Immature natural killer cell (primary cell): ENCODE measurements around the gene HMX1. TPM values are rescaled to one million over a fixed set of nuclear protein-coding genes. Genes with fewer than 3 reads are reported as not detected.
A peak's percentile ranks its signal among the peaks of the same experiment; 100 is the strongest.

Source experiments
- DNase-seq, 3 donors: peaks; one replicate each; pipeline ENCODE4 v3.0.0; 2022; ENCODE audit warnings: mixed read lengths in 1 of 3
- H3K27ac Mint-ChIP-seq, 6 donors: one replicate each; pipeline ENCODE4 v1.8.0; 2020; ENCODE audit warnings: mixed read lengths in 6 of 6, mild to moderate bottlenecking in 5 of 6, inconsistent platforms in 4 of 6, moderate library complexity in 3 of 6
- H3K27me3 Mint-ChIP-seq, 3 donors: one replicate each; pipeline ENCODE4 v1.8.0; 2020 to 2021; ENCODE audit warnings: low read depth in 3 of 3, mild to moderate bottlenecking in 3 of 3, mixed read lengths in 3 of 3, moderate library complexity in 3 of 3, inconsistent platforms in 1 of 3
- H3K36me3 Mint-ChIP-seq, 3 donors: one replicate each; pipeline ENCODE4 v1.8.0; 2020; ENCODE audit warnings: mixed read lengths in 3 of 3, inconsistent platforms in 2 of 3, mild to moderate bottlenecking in 2 of 3
- H3K4me1 Mint-ChIP-seq, 2 donors: one replicate each; pipeline ENCODE4 v1.8.0; 2020; ENCODE audit warnings: inconsistent platforms in 2 of 2, mild to moderate bottlenecking in 2 of 2, mixed read lengths in 2 of 2, moderate library complexity in 1 of 2
- H3K4me3 Mint-ChIP-seq, 5 donors: one replicate each; pipeline ENCODE4 v1.8.0; 2020; ENCODE audit warnings: mild to moderate bottlenecking in 5 of 5, mixed read lengths in 5 of 5, inconsistent platforms in 3 of 5, moderate library complexity in 3 of 5
- H3K9me3 Mint-ChIP-seq, 6 donors: one replicate each; pipeline ENCODE4 v1.8.0; 2020; ENCODE audit warnings: mild to moderate bottlenecking in 6 of 6, mixed read lengths in 6 of 6, inconsistent platforms in 4 of 6, moderate library complexity in 3 of 6
- polyA plus RNA-seq, 3 donors: library from polyadenylated mRNA; unstranded; fragments of 300-500 nt; fragmentation: Illumina TruSeq; gene quantifications; one replicate each; pipeline ENCODE4 v1.2.3, GENCODE V29; 2021

Gene HMX1
- polyA plus RNA-seq, 3 donors from 2014 or later, result not detected

DNA sequence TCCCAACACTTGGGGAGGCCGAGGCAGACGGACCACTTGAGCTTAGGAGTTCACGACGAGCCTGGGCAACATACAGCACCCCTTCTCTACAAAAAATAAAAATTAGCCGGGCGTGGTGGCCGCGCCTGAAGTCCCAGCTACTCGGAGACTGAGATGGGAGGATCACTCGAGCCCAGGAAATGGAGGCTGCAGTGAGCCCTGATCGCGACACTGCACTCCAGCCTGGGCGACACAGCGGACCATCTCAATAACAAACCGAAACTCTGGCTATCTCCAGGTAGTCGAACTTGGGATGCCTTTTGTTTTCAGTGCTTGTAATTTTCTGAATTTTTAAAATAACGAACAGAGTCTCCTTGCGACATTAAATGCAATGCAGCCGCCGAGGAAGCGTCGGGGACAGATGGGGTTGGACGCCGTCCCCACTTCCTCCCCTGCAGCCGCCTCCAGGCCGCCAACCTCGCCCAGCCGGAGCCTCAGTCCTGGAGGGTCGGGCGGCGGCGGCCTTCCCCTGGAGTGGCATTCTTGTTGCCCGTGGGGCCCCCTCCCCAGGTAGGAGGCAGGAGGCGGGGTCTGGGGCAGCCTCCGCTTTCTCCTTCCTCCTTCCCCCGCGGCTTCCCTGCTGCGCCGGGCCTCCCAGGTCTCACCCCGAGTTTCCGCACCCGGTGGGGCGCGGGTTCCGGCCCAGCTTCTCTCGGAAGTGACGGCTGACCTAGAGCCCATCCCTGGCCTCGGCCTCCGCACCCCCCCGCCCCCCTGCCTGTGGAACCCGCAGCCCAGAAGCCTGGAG, 14.6 kb downstream of the HMX1 start:
- Mint-ChIP-seq H3K27ac (no peak overlapping the region), H3K36me3 (no peaks in the 10 kb centered on the region), H3K4me1 (peaks cover 13 to 17% of the 10 kb centered on the region in 2 donors), H3K9me3 (no peaks in the 10 kb centered on the region), H3K4me3 (peak overlapping the region; percentile 63 to 76 (median 70)), H3K27me3 (peaks cover 9 to 26% (median 12%) of the 10 kb centered on the region in 3 donors)
- DNase-seq, result peak; percentile 7 to 16 (median 10)

DNA sequence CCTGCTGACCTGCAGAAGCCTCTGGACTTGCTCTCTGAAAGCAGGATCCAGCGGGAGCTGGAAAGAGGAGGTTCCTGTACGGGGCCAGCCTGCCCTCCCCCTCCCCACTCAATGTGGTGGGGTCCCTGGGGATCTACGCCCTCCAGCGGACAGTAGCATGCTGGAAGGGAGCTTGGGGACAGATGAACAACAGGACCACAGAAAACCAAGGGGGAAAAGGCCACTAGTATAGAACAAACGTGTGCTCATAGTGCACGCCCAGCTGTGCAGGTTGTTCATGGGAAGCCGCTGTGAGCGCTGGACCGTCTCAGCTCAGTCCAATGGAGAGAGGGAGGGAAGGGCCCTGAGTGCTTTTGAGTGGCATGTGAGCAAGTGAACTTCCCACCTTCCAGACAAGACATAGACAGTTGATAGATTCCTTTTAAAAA, 15.8 kb downstream of the HMX1 start:
- no peaks in the 10 kb centered on the region for H3K9me3 Mint-ChIP-seq
- H3K27me3 Mint-ChIP-seq, result peaks cover 9 to 28% (median 12%) of the 10 kb centered on the region in 3 donors
- peak overlapping the region; percentile 46 to 73 (median 56) for H3K4me3 Mint-ChIP-seq
- DNase-seq, result no peak
- no peak overlapping the region for H3K27ac Mint-ChIP-seq
- no peaks in the 10 kb centered on the region for H3K36me3 Mint-ChIP-seq
- H3K4me1 Mint-ChIP-seq, result peaks cover 13 to 17% of the 10 kb centered on the region in 2 donors

DNA sequence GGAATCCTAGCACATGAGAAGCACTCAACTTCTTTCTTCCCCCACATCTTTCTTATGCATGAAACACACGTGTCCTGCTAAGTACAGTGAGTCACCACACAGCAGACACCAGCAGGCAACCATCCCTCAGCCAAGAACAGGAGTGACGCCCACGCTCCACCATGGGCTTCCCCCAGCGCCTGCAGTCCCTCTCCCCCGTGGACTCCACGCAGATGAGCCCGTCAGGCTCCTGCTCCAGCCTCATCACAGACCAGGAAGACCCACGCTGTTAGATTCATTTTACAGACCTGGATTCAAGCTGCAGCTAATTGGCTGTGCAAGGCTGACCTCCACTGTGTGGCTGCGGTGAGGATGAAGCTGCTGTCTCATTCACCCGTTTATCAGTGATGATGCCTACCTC, 16.7 kb downstream of the HMX1 start:
- Mint-ChIP-seq H3K27me3 (peaks cover 9 to 24% (median 12%) of the 10 kb centered on the region in 3 donors), H3K4me3 (peak overlapping the region in 3 of 5 donors; percentile 26 to 53 (median 50)), H3K9me3 (no peaks in the 10 kb centered on the region), H3K4me1 (peaks cover 13 to 17% of the 10 kb centered on the region in 2 donors), H3K27ac (no peak overlapping the region), H3K36me3 (no peaks in the 10 kb centered on the region)
- no peak for DNase-seq

DNA sequence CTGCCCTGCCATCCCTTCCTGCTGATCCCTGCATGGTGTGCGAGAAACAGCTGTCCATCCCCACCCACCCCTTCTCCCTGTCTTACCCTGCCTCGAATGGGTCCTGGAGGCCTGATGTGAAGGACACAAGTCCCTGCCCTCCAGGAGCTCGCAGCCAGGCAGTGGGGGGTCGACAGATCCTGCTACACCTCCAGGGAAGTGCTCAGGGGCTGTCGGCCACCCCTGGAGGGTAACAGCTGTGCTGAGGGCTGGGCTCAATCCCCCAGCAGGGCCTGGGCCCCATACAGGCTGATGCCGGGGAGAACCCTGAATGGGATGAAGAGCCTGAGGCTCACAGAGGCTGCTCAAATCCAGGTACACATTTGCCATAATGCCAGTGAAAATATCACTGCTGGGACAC, 17.6 kb downstream of the HMX1 start:
- Mint-ChIP-seq H3K4me1 (peaks cover 13 to 15% of the 10 kb centered on the region in 2 donors), H3K27me3 (peaks cover 9 to 23% (median 10%) of the 10 kb centered on the region in 3 donors)

DNA sequence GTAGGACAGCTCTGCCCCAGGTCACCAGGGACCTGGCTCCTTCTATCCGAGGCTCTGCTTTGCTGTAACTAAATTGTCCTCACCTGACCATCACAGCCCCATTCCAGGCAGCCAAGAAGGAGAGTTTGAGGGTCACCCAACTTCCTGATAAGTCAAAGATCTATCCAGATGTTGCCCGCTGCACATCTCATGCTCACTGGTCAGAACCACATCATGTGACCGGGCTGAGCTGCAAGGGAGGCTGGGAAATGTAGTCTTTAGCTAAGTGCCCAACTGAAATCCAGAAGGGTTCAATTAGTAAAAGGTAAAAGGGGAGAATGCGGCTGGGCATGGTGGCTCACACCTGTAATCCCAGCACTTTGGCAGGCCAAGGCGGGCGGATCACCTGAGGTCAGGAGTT, 18.4 kb downstream of the HMX1 start:
- no peak overlapping the region for H3K27ac Mint-ChIP-seq
- H3K4me1 Mint-ChIP-seq, result peaks cover 13% of the 10 kb centered on the region in 2 donors
- DNase-seq, result no peak
- H3K4me3 Mint-ChIP-seq, result no peak overlapping the region
- H3K9me3 Mint-ChIP-seq, result peaks cover 0 to 2% (median 0%) of the 10 kb centered on the region in 6 donors
- H3K36me3 Mint-ChIP-seq, result no peaks in the 10 kb centered on the region
- peaks cover 9 to 20% (median 10%) of the 10 kb centered on the region in 3 donors for H3K27me3 Mint-ChIP-seq

More for the DNA sequence above, 17.6 kb downstream of the HMX1 start:
- H3K36me3 Mint-ChIP-seq, result no peaks in the 10 kb centered on the region
- H3K27ac Mint-ChIP-seq, result no peak overlapping the region
- peaks cover 0 to under 1% (median 0%) of the 10 kb centered on the region in 6 donors for H3K9me3 Mint-ChIP-seq
- H3K4me3 Mint-ChIP-seq, result no peak overlapping the region
- DNase-seq, result no peak

DNA sequence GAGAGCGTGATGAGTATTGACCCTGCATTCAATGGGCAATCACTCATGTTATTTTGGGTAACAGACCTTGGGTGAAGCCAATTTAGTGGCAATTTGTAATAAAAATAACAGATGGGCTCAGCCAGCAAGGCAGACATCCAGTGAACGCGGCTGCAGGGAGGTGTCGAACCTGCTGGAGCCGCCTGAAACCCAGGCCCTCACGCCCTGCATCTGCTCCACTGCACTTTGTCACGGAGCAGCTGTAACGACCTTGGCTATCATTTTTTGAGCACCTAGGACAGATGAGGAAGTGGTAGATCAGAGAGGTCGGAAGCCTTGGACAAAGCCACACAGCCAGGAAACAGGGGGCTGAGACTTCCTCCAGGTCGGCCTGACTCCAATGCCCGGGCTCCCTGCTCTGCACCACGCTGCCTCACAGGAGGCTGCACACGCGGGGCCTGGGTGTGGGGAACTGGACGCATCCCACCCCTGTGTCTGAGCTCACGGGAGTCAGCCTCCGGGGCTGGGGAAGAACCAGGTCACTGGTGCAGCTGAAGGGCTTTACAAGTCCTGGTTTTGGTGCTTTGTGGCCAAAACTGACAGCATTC, 19.4 kb downstream of the HMX1 start:
- Mint-ChIP-seq H3K27ac (no peak overlapping the region), H3K4me3 (no peak overlapping the region), H3K27me3 (peaks cover 7 to 14% (median 8%) of the 10 kb centered on the region in 3 donors), H3K4me1 (peaks cover 11 to 13% of the 10 kb centered on the region in 2 donors), H3K9me3 (peaks cover 0 to 2% (median 0%) of the 10 kb centered on the region in 6 donors), H3K36me3 (no peaks in the 10 kb centered on the region)
- DNase-seq, result no peak

DNA sequence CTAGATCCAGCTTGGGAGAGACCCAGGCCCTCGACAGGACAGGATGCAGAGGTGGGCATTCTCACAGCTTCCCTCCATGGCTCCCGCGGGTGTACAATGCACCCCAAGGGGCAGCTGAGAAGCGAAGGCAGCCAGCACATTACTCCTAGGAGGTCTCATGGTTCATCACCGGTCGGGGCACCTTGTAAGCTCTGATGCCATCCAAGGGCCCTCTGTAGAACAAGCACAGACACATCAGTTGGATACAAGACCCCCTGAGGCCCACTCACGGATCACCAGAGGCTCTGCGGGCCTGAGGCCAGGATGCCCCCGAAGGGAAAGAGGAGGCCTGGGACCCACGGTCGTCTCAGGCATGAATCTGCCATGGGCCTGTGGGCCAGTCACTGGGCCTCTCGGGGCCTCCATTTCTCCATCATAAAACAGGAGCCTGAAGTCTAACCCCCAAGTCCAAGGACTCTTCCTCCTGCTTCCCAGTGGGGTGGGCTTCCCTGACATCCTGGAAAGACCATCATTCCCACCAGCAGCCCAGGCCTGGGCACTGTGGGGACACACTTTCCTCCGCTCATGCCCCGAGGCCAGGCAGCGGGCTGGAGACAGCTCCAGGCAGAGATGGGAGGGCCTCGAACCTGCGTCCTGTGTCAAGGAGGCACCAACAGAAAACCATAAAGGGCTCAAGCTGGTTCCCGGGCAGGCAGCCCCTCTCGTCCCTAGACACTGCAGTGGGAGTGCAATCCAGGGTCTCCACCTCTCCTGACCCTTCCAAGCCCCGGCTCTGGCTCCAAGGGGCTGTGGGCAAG, 20.1 kb downstream of the HMX1 start:
- no peak for DNase-seq
- no peaks in the 10 kb centered on the region for H3K36me3 Mint-ChIP-seq
- H3K9me3 Mint-ChIP-seq, result peaks cover 0 to 2% (median 0%) of the 10 kb centered on the region in 6 donors
- H3K4me3 Mint-ChIP-seq, result no peak overlapping the region
- no peak overlapping the region for H3K27ac Mint-ChIP-seq
- H3K27me3 Mint-ChIP-seq, result peaks cover 4 to 14% (median 7%) of the 10 kb centered on the region in 3 donors
- H3K4me1 Mint-ChIP-seq, result peaks cover 9% of the 10 kb centered on the region in 2 donors

DNA sequence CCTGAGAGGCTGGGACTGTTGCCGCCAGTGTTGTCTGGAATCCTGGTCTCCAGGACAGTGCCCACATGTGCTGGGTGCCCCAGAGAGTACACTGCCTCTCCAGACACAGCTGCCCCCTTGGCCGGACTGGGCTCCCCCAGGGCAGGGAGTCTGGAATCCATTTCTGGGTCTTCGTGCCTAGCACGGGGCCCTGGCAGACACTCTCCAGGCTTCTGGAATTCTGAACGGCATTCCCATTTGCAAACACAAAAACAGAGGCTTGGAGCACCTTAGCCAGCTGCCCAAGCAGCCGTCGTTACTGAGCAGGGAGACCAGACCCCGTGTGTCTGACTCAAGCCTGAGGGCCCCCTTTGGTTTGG, 20.8 kb downstream of the HMX1 start:
- Mint-ChIP-seq H3K4me1 (peaks cover 2 to 3% of the 10 kb centered on the region in 2 donors), H3K9me3 (peaks cover 0 to 2% (median 0%) of the 10 kb centered on the region in 6 donors), H3K27me3 (peaks cover 0 to 11% (median 3%) of the 10 kb centered on the region in 3 donors), H3K4me3 (no peak overlapping the region), H3K27ac (no peak overlapping the region), H3K36me3 (no peaks in the 10 kb centered on the region)
- no peak for DNase-seq

DNA sequence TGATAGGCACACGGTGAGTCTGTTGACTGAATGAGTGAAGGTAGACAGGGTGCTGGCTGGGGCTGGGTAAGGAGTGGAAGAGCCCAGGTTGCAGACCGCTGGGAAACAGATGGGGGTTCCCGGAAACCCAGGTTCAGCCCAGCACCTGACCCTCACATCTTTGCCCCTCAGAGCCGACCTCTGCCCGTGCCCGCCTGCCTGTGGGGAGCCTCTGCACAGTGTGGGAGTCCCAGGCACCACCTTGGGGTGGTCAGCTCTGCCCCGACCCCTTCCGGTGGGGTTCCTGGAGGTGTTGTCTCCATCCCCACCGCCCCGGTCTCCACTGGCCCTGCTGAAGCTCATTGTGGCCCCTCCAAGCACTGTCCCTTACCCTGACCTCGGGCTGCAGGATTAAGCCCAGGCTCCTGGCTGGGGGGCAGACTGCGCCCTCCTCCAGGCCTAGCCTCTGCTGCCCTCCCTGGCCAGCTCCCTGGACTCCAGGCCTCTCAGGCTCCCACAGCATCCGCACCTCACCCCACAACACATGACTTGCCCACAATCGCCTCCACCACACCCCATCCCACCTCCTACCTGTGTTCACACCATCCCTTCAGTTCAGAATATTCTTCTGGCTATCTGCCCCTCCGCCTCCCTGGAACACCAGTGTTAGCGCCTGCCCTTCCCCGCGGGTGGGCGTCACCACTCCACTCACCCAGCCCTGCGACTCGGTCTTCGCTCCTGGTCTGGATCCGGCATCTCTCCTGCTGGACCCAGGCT, 21.4 kb downstream of the HMX1 start:
- H3K9me3 Mint-ChIP-seq, result peaks cover 0 to 2% (median 0%) of the 10 kb centered on the region in 6 donors
- no peak overlapping the region for H3K27ac Mint-ChIP-seq
- H3K27me3 Mint-ChIP-seq, result peaks cover 0 to 11% (median 4%) of the 10 kb centered on the region in 3 donors
- H3K4me1 Mint-ChIP-seq, result no peaks in the 10 kb centered on the region
- H3K36me3 Mint-ChIP-seq, result no peaks in the 10 kb centered on the region
- no peak overlapping the region for H3K4me3 Mint-ChIP-seq
- DNase-seq, result no peak

DNA sequence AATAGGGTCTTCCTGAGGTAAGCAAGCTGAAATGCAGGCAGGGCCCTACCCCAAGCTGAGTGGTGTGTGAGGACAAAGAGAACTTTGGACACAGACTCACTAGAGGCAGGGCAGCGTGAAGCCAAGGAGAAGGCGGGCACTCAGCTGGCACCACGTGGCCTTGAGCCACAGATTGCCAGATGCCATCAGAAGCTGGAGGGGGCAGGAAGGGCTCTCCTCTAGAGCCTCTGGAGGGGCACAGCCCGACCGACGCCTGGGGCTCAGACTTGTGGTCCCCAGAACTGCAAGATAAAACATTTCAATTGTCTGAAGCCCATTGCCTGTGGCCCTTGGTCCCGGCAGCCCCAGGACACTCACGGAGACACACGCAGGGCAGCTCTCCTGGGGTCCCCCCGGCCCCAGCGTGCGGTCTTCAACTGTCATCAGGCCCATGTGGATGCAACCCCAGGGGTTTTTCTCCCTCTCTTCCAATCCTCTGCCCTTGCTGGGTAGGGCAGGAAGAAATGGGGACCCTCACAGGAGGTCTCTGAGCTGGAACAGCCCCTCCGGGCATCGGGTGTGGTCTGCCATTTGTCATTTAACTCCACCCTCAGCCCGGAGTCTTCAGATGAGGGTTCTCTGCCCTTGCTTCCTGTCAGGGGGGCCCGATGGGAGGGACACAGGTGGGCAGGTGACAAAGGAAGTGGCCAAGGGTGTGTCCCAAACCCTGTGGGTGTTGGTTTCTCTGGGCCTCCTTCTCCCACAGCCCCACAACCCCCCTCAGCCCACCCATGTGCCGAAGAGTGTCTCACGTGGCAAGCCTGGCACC, 22.2 kb downstream of the HMX1 start:
- no peak for DNase-seq
- Mint-ChIP-seq H3K4me3 (no peak overlapping the region), H3K27me3 (peaks cover 0 to 6% (median 5%) of the 10 kb centered on the region in 3 donors), H3K36me3 (no peaks in the 10 kb centered on the region), H3K9me3 (peaks cover 0 to 2% (median 0%) of the 10 kb centered on the region in 6 donors), H3K4me1 (no peaks in the 10 kb centered on the region), H3K27ac (no peak overlapping the region)

DNA sequence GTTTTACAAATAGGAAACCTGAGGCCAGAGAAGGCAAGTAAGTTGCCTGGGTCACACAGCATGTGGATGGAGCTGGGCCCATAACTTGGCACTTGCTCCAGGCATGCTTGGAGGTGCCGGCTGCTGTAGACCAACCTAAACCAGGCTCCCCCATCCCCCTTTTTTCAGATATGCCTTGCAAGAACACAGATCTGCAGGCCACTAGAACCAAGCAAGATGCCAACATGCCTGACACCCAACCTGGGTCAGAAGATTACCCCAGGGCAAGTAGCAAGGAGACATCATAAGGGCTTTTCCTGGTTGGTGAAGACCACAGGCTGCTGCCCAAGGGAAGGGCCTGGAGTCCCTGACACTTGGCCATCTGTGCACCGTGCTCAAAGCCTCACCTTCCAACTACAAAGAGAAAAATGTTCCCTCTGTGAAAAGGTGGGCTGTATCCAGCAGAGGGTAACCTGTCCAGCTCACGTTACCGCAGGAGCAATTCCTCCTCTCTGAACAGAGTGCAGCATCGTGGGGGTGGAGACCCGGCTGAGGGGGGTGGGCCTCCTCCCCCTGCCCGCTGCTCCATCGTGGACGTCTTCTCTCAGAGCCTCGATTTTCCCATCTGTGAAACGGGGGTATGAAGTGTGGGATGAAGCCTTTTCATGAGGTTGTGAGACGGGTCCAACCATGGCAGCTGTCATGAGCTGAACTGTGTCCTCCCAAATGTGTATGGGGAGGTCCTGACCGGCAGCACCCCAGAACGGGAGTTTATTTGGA, 23.0 kb downstream of the HMX1 start:
- no peaks in the 10 kb centered on the region for H3K4me1 Mint-ChIP-seq
- H3K36me3 Mint-ChIP-seq, result no peaks in the 10 kb centered on the region
- peaks cover 0 to 2% (median 0%) of the 10 kb centered on the region in 6 donors for H3K9me3 Mint-ChIP-seq
- no peak overlapping the region for H3K4me3 Mint-ChIP-seq
- peaks cover 4 to 6% (median 5%) of the 10 kb centered on the region in 3 donors for H3K27me3 Mint-ChIP-seq
- DNase-seq, result no peak
- H3K27ac Mint-ChIP-seq, result no peak overlapping the region

DNA sequence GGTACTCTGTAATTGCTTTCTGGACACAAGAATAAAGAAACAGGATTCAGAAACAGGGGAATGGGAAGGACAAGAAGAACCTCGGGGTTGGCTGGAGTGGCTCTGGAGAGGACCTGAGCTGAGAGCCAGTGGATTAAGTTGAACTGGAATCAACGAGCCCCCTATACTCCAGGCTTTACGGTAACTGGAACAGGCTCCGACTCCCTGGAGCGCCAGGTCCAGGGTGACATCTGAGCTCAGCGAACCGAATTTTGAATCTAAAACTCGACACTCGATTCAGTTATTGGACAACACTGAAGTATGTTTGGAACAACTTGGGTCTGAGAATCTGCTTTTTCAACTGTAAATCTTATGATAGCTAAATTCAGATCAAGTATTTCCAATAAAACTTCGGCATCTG, 23.9 kb downstream of the HMX1 start:
- DNase-seq, result no peak
- Mint-ChIP-seq H3K4me1 (no peaks in the 10 kb centered on the region), H3K9me3 (peaks cover 0 to 2% (median 0%) of the 10 kb centered on the region in 6 donors), H3K4me3 (no peak overlapping the region), H3K27me3 (peaks cover 4 to 8% (median 5%) of the 10 kb centered on the region in 3 donors), H3K27ac (no peak overlapping the region), H3K36me3 (no peaks in the 10 kb centered on the region)
